Right ventricle myocardium superior (tissue), 1 donor: ENCODE results near the gene SLC2A6. TPM values are rescaled to one million over a fixed set of nuclear protein-coding genes. Genes with fewer than 3 reads are reported as not detected.
A peak's percentile ranks its signal among the peaks of the same experiment; 100 is the strongest.

Source experiments
- ATAC-seq: fragments of 200-7000 bp; cut with Tn5 transposase; one replicate; pipeline ENCODE4 v1.9.1; 2020; ENCODE audit warnings: mild to moderate bottlenecking; ENCODE audit not compliant: poor library complexity
- DNase-seq: peaks from one replicate; pipeline ENCODE4 v3.0.0-alpha.2; 2020
- intact Hi-C: fragments of 100-400 bp; cut with DNase I; formaldehyde crosslinking; loops from one replicate; pipeline ENCODE4 v1.11.2; 2022
- total RNA-seq: library from RNA; stranded (reverse); fragmentation: NEBNext Ultra II Directional; extraction: Animal tissue kit (Norgen Biotek cat#: 25700); gene quantifications from one replicate; pipeline ENCODE4 v1.2.1, GENCODE V29; 2021
- donor health status: DM: no; HTN: yes; CAD: no; lungs with severe emphysema.

Gene SLC2A6
- total RNA-seq, 1 donor from 2014 or later: 2.9 TPM

GRCh38 chr9:133516961-133517350 lies 38.1 kb upstream of the SLC2A6 start:
- ATAC-seq: no peak
- intact Hi-C loops: no loop called here
- peak; percentile 35 for DNase-seq

- intact Hi-C loops: no loop called here
- ATAC-seq (no peak), DNase-seq (peak; percentile 21)
Measured at GRCh38 chr9:133516256-133516960, 37.5 kb upstream of the SLC2A6 start.

- intact Hi-C loops: no loop called here
- DNase-seq (peak; percentile 35), ATAC-seq (no peak)
Measured at GRCh38 chr9:133515615-133516255, 36.8 kb upstream of the SLC2A6 start.

- ATAC-seq (no peak), DNase-seq (no peak)
- intact Hi-C loops: no loop called here
Measured at GRCh38 chr9:133515240-133515610, 36.3 kb upstream of the SLC2A6 start.

GRCh38 chr9:133514460-133515239 lies 35.8 kb upstream of the SLC2A6 start:
- peak; percentile 89 for DNase-seq
- peak; percentile 81 for ATAC-seq
- intact Hi-C loops: no loop called here

GRCh38 chr9:133513214-133514100 lies 34.6 kb upstream of the SLC2A6 start:
- ATAC-seq: peak; percentile 38
- peak; percentile 56 for DNase-seq
- intact Hi-C loops: no loop called here

- peak; percentile 33 for DNase-seq
- intact Hi-C loops: no loop called here
- no peak for ATAC-seq
Measured at GRCh38 chr9:133512253-133513213, 33.6 kb upstream of the SLC2A6 start.

GRCh38 chr9:133511607-133512006 lies 32.7 kb upstream of the SLC2A6 start:
- ATAC-seq (no peak), DNase-seq (no peak)
- intact Hi-C loops: no loop called here

- ATAC-seq (no peak), DNase-seq (peak; percentile 33)
- intact Hi-C loops: no loop called here
Measured at GRCh38 chr9:133510926-133511505, 32.1 kb upstream of the SLC2A6 start.

GRCh38 chr9:133509179-133510083 lies 30.5 kb upstream of the SLC2A6 start:
- DNase-seq (peak; percentile 40), ATAC-seq (no peak)
- intact Hi-C loops: no loop called here

- DNase-seq (no peak), ATAC-seq (no peak)
- intact Hi-C loops: no loop called here
Measured at GRCh38 chr9:133508046-133508445, 29.1 kb upstream of the SLC2A6 start.

GRCh38 chr9:133507246-133507965 lies 28.5 kb upstream of the SLC2A6 start:
- DNase-seq (peak; percentile 36), ATAC-seq (no peak)
- intact Hi-C loops: no loop called here

- ATAC-seq (peak; percentile 51), DNase-seq (peak; percentile 83)
- intact Hi-C loops: no loop called here
Measured at GRCh38 chr9:133506653-133507038, 27.7 kb upstream of the SLC2A6 start.

- DNase-seq: peak; percentile 91
- intact Hi-C loops: no loop called here
- ATAC-seq: peak; percentile 85
Measured at GRCh38 chr9:133505901-133506652, 27.2 kb upstream of the SLC2A6 start.

- ATAC-seq (peak; percentile 7), DNase-seq (peak; percentile 38)
- intact Hi-C loops: no loop called here
Measured at GRCh38 chr9:133505186-133505830, 26.4 kb upstream of the SLC2A6 start.
